ENCODE results near the gene CGGBP1. TPM values are rescaled to one million over a fixed set of nuclear protein-coding genes. Genes with fewer than 3 reads are reported as not detected.
A peak's percentile ranks its signal among the peaks of the same experiment; 100 is the strongest.

Gene CGGBP1, protein sequence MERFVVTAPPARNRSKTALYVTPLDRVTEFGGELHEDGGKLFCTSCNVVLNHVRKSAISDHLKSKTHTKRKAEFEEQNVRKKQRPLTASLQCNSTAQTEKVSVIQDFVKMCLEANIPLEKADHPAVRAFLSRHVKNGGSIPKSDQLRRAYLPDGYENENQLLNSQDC
- 22.8 and 36.9 TPM in 2 replicates for total RNA-seq (2014; rRNA removed; shearing (Covaris generic))

DNA sequence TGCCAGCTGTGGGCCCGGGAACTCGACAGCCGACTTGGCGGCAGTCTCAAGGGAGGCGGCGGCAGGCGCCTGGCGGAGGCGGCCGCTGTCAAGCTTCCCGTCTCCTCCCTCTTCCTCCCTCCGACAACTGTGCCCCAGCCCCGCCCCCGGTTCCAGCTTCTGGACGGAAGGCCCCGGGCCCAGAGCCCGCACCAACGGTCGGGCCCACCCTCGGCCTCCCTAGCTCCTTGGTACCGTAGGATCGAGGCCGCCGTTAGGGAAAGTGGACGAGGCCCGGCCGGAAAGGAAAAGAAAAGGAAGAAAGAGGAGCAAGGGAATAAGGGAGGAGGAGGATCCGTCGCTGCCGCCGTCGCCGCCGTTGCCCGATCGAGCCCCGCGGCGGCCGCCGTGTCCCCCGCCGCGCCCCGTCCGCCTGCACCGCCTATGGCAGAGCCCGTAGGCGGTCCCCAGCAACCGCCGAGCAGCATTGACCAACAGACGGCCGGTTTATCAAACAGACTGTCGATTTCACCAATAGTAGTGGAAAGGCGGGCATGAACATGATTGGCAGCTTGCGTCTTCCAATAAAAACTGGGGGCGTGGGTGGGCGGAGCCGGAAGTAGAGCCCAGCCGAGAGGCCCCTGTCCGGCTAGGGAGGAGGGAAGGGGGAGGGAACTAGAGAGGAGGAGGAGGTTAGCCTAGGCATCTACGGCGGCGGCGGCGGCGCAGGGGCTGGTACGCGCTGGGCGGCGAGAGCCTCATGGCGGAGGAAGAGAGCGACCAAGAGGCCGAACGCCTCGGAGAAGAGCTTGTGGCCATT lies at the start of gene CGGBP1, which contains the start of gene ZNF654:
Gene CGGBP1 (minus strand): TSS at position 425 of the 799 bp plus-strand sequence. CDS start 3,029 bp downstream, outside the sequence.
Gene ZNF654 (plus strand): TSS at position 675 of the 799 bp plus-strand sequence. CDS start 65 bp downstream, at position 740.
- DNase-seq (ENCODE audit: low read depth) = peak; percentile 94

DNA sequence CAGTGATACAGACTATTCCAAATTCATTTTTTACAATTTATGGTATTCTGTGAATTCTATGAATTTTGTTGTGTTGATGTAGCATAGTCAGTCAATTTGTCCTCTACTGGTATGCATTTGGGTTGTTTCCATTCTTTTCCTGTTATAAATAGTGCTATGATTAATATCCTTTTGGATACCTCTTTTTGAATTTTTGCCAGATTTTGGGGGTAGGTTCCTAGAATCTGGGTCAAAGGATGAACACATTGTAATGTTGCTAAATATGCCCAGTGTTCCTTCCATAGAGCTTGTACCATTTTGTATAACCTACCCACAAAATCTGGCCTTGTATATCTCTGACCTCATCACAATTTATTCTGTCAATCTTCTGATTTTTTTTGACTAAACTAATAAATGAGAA lies 46.5 kb upstream of the CGGBP1 start:
- no peak for DNase-seq (ENCODE audit: low read depth)

DNA sequence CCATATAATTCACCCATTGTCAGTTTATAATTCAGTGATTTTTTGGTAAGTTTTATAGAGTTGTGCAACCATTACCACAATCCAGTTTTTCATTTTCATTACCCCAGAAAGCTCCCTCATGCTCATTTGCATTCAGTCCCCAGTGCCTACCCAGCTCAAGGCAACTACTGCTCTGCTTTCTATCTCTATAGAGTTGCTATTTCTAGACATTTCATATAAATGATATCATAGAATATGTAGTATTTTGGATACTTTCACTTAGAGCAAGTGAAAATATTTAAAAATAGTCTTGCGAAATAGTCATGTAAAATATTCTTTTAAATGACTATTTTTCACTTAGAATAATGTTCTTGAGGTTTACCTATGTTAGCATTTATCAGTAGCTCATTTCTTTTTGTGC lies 42.3 kb upstream of the CGGBP1 start:
- DNase-seq (ENCODE audit: low read depth) = no peak

DNA sequence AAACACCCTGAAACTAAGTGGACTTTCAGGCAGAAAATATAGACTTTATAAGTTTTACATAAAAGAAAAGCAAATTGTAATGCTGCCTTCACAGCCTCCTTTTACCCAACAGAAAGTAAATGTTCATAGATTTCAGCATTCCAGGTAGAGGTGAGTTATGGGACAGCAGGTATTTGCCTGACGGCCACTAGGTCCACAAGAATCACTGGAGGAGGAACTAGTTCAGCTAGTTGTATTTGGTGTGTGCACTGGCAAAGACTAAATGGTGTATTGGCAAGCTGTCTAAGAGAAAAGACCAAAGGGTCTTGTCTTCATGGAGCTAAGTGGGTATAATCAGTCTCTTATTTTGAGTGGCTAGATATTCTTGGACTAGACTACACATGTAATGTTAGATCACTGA lies 34.5 kb upstream of the CGGBP1 start:
- no peak for DNase-seq (ENCODE audit: low read depth)

DNA sequence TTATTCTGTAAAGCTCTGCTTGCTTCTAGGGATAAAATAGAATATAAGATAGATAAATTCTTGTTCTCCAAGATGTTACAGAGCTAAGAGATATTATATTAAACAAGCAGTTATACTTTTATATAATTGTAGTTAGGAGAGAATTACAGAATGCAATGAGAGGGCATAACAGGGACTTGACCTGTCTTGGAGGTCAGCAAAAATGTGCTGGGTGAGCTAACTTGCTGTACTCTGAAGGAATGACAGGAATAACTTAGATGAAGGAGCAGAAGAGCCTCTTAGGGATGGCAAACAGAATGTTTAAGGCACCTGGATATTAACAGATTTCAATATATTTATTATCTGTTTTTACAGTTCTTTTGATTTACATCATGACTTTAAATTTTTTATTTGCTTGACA lies 33.5 kb upstream of the CGGBP1 start:
- no peak for DNase-seq (ENCODE audit: low read depth)

DNA sequence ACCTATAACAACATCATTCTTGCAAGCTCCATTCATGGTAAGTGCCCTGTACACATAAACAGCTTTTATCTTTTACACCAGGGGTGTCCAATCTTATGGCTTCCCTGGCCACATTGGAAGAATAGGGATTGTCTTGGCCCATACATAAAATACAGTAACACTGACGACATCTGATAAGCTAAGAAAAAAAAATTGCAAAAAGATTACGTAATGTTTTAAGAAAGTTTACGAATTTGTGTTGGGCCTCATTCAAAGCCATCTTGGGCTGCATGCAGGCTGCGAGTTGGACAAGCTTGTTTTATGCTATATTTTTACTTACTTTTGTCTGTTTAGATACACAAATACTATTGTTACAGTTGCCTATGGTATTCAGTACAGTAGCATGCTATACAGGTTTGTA lies 31.9 kb upstream of the CGGBP1 start:
- DNase-seq (ENCODE audit: low read depth) = no peak

DNA sequence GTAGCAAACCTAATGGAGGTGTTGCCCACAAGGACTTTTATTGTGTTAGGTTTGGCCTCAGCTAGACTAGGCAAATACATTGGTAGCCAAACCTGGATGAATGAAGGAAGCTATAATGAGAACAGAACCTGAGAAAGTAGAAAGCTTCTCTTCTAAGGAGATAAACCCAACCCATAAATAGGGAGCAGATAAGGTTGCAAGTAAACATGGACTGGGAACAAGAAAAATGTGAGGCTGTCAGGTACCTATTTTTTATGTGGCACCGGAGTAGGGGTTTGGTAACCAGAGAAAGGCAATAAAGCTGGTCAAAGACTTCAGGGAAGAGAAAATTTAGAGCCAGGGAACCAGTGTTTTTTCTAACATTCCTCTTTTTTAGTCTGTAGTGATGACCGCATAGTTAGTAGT lies 25.3 kb upstream of the CGGBP1 start:
- no peak for DNase-seq (ENCODE audit: low read depth)

DNA sequence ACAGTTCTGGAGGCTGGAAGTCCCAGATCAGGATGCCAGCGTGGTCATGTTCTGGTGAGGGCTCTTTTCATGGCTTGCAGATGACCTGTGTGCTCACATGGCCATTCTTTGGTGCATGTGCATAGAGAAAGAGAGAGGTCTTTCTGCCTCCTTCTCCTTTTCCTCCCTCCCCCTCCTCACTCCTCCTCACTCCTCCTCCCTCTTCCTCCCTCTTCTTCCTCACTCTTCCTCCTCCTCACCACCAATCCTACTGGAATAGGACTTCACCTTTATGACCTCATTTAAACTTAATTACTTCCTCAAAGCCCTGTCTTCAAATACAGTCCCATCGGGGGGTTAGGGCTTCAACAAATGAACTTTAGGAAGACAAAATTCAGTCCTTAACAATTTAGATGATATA lies 24.0 kb upstream of the CGGBP1 start:
- no peak for DNase-seq (ENCODE audit: low read depth)

DNA sequence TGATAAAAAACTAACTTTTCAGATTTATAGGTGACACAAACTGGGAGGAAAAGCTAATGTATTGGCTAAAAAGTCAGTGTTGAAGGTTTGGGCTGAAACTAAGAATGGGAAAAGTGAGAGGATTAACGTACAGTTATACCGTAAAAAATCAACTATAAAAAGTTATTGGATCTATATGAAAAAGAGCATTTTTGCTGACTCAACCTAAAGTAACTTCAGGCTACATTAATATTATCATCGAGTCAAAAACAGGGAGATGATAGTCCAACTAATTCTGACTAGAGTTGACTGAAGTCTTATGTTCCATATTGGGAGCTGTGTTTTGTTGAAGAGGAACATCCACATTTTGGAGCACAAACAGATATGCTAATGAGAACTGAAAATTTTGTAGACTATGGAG lies 20.1 kb upstream of the CGGBP1 start:
- DNase-seq (ENCODE audit: low read depth) = no peak

DNA sequence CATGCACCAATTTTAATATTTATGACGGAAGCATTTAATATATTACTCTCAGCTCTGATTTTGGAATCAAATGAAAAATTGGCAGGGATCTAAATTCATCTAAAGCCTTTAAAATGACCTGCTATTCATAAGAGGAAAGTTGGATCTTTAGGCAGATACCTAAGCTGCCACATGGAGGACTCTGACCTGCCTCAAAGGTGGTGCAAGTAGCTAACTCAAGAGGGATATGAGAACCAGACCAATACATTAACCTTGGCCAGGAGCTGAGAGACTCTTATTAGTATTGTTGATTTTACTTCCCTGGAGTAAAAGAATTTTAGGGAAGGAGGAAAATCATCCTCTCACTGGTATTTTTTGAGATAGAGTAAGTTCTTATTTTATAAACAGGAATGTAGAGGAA lies 17.9 kb upstream of the CGGBP1 start:
- no peak for DNase-seq (ENCODE audit: low read depth)

DNA sequence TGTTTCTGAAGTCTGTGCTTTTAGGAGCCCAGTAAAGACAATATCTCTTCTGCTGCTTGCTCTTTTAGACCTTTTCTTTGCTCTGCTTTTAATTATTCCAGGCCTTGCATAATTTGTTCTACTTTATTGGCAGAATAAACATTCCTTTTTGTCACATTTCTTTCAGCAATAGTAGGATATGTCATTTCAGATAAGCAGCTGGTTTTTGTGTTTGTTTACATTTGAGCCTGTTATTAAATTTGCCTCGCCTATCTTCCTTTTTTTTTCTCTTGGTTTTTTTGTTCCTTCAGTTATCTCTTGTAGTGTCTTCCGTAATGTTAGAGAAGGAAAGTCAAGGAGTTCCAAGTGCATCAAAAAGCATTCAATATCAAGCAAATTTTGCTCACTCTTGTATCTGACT lies 16.7 kb upstream of the CGGBP1 start:
- no peak for DNase-seq (ENCODE audit: low read depth)

DNA sequence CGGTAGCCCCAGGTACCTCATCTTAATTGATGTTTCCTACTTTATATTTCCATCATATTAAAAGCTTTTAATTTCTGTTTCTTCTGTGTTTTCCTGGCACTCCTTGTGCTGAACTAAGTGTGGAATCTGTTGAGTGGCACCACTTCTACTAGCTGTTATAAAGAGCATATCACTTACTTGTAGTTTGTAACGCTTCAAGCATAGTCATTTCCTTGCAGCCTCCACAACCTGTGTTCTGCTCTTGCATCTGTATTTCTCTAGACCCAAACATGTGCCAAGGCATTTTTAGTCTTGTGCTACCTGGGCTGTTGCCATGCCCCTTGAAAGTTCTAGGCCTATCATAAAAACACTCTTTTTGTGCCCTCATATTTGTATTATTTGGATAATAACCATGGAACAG lies 16.3 kb upstream of the CGGBP1 start:
- no peak for DNase-seq (ENCODE audit: low read depth)

DNA sequence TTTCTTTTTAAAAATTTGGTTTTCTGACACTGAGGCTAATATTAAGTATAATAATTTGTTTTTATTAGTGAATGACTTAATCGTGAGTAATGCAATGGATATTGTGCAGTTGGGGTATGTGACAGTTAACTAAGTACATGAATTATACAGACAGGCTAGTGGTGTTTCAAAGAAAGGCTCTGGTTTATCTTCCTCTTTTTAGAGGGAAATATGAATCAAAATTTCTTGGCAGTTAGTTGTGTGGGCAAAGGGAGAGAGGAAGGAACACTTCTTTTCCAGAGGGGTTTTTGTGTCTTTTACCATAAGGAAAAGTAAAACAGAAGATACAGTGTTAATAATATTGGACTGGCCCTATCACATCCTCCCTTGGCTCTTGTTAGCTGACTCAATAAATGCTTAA lies 2.9 kb upstream of the CGGBP1 start:
- no peak for DNase-seq (ENCODE audit: low read depth)

DNA sequence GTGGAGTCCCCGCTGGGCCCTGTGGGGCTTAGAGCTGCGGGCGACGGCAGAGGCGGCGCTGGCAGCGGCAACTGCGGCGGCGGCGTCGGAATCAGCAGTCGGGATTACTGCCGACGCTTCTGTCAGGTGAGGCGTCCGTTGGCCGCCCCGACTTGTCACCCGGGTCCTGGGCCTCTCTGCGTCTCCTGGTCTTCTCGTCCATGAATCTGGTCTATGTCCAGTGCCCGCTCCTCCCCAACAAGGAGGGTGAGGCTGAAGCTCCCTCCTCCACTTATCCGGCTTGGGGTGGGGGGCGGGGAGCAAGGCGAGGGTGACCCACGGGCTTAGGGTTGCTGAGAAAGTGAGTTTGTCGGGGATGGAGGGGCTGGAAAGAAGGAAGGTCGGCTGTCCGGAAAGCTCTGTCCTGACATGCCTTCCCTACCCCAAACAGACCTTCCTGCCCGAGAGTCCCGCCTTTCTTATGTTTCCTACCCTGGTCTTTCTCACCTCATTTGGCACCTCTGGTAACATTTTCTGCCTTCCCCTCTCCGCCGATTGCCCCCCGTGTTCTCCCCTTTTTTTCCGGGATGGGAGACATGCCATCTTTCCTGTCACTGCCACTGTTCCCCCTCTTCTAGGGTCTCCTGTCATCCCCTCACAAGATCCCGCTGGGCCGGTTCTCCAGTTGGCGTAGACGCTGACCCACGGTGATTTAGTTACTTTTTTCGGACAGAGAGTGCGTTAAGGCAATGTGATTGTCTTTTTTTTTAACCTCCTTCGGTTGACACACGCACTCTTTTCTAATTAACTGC lies 770 bp upstream of the CGGBP1 start:
- DNase-seq (ENCODE audit: low read depth) = peak; percentile 24

DNA sequence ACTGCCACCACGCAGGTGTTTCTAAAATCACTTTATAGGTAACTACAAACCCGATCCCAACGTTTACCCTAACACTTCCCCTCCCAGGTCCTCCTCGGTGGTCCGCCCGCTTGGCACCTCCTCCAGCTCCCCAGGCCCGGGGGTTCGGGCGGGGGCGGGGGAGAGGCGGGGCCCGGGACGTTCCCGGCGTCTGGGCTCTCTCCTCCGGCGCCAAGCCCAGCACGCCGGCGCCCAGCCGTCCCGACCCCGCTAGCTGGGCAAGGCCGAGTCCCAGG lies 562 bp downstream of the CGGBP1 start:
- DNase-seq (ENCODE audit: low read depth) = no peak

DNA sequence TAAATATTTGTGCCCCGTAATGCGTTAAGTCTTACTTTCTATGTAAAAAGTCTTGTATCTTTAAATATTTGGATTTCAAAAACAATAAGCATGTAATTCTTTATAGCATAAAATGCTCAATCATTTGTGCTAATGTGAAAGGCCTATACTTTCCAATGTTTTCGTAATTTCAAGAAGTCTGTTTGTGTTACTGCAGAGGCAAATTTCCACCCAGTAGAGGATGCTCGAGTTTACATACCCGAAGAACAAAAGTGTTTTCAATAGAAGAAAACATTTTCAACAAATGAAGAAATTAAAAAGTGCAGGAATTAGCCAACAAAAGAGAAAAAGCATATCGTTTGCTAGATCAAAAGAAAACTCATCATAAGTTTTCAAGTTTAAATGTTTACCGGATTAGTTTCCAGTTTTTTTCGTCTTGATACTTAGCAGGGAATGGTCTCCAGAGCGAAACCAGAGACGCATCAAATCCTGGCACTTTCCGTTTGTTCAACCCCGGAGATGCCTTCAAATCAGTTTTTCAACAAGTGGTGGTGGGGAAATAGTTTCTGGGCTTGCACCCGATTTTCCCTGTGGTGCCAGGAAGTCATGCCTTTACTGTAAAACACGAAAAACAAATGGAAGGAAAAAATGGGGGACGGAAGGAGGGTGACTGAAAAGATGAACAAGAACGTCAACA lies 1.0 kb downstream of the CGGBP1 start:
- peak; percentile 11 for DNase-seq (ENCODE audit: low read depth)

DNA sequence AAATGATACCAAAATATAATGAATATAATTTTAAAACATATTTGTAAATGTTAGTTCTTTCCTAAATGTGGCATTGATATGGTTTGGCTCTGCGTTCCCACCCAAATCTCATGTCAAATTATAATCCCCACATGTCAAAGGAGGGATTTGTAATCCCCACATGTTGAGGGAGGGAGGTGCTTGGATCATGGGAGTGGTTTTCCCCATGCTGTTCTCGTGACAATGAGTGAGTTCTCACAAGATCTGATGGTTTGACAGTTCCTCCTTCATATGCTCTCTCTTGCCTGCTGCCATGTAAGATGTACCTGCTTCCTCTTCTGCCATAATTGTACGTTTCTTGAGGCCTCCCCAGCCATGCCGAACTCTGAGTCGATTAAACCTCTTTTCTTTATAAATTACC lies 12.0 kb downstream of the CGGBP1 start:
- no peak for DNase-seq (ENCODE audit: low read depth)

DNA sequence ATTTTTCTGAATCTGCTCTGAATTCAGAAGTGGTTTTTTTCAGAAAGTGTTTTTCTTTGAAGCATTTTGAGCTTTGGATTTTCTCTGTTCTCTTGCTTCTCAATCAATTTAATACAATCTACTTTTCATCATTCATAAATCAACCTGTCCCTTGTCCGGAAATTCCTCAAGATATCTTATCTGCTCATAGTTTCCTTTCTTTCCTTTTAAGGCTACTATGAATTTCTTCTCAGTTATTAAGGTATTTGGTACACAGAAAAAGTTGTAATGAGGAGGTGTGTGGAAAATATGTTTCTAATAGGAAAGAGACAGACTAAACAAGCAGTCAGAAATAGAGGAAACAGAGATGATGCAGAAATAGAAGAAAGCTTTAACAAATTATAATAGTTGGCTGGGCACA lies 14.4 kb downstream of the CGGBP1 start:
- DNase-seq (ENCODE audit: low read depth) = no peak

DNA sequence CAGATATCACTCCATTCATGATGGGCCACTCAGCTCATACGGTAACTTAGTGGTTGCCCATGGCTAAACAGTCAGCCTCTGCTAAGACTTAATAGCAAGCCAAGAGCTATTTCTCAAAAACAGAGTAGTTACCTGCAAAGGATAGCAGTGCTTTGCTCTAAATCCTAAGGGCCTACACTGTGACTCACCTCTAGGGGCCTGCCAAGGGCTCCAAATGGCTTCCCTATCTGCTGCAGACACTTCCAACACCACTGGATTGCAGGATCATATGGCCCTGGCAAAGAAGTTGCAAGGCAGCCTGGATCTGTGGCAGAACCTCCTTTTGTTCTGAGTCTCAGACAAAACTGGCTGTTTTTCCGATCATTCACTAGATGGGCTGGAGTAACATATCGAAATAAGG lies 17.8 kb downstream of the CGGBP1 start:
- no peak for DNase-seq (ENCODE audit: low read depth)

DNA sequence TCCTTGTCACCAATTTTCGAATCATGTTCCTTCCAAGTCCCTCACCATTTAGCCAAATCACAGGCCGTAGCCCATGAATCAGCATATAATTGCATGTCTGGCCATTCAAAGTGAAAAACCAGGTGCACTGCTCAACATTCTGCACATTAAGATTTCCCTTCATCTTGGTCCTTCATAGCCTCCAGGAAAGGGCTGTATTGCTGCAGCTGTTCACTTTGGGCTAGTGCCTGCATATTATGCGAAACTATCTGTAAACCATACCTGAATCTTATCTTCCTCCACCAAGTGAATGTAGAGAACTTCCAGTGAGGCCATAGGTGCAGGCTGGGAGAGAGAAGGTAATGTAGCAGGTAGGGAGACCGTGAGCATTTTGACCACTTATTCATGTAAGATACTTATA lies 18.3 kb downstream of the CGGBP1 start:
- no peak for DNase-seq (ENCODE audit: low read depth)

DNA sequence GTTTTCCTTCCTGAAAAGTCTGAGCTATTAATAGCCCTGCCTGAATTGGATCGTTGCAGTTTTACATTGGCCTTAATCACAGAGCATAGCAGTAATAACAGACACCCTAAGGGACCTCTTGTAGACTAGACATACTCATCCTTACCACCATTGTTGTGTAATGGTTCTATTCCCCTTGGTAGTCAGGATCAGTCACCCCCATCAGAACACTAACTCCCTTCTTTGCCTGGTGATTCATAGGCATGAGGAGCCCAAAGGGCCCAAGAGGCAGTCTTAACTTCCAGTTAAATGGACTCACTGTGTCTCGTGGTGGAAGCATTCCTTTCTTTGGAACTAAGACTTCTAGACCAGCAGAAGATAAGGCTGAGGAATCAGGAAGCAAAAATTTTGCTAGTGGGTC lies 20.2 kb downstream of the CGGBP1 start:
- DNase-seq (ENCODE audit: low read depth) = peak; percentile 36

DNA sequence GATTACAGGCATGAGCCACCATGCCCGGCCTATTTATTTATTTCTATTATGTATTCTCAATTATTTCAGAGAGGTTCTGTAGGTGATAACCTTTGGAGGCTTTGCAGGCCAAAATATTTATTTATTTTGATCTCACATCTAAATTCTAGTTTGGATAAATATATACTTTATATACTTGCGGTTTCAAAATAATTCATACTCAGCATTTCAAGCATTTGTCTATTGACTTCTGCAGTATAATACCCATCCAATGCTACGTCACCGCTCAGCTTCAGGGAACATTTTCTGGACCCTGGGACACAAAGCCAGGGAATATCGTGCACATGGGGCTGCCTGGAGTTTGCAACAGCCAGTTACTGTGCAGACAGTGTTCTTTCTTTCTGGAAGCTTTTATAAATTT lies 22.6 kb downstream of the CGGBP1 start:
- no peak for DNase-seq (ENCODE audit: low read depth)
